Measurements from ENCODE around the gene EPRS1. TPM values are rescaled to one million over a fixed set of nuclear protein-coding genes. Genes with fewer than 3 reads are reported as not detected.

EPRS1 gene
- polyA plus RNA-seq, 3 donors = 9.3 to 27.6 (median 21.1) TPM

GRCh38 chr1:220013497-220013896, 32.8 kb downstream of the EPRS1 start:
- no peaks in the 10 kb centered on the region for H3K9me3 Mint-ChIP-seq
- H3K36me3 Mint-ChIP-seq = peaks cover 74 to 84% of the 10 kb centered on the region in 2 donors
- Histone ChIP-seq H4K20me1 (ENCODE audit: insufficient read depth, low read length) (no peaks in the 10 kb centered on the region), H2AFZ (ENCODE audit: insufficient read depth, low read depth, low read length, poor library complexity, severe bottlenecking) (no peak overlapping the region), H3K79me2 (ENCODE audit: insufficient read depth, low read length) (no peaks in the 10 kb centered on the region), H3K27ac (ENCODE audit: low read depth in 1 of 2, low read length in 2 of 2) (no peak overlapping the region), H3K4me1 (ENCODE audit: control insufficient read depth in 1 of 2, insufficient read depth in 2 of 2, low read length in 2 of 2) (no peaks in the 10 kb centered on the region), H3K4me2 (replicated peaks; ENCODE audit: extremely low read depth, low read length, poor library complexity, severe bottlenecking) (no peak overlapping the region), H3K27me3 (ENCODE audit: control insufficient read depth in 2 of 2, insufficient read depth in 2 of 2, low read length in 2 of 2) (no peaks in the 10 kb centered on the region), H3K36me3 (replicated peaks in 1 of 2; ENCODE audit: control insufficient read depth in 1 of 2, insufficient read depth in 2 of 2, low read length in 2 of 2) (peaks cover 87 to 99% of the 10 kb centered on the region in 2 donors), H3K9ac (ENCODE audit: insufficient read depth, low read length, poor library complexity, severe bottlenecking) (no peak overlapping the region), H3K9me3 (replicated peaks in 1 of 2; ENCODE audit: control insufficient read depth in 1 of 2, insufficient read depth in 1 of 2, low read length in 2 of 2) (no peaks in the 10 kb centered on the region), H3K4me3 (replicated peaks in 1 of 3; ENCODE audit: low read depth in 2 of 3, low read length in 3 of 3) (no peak overlapping the region)
- H3K27me3 Mint-ChIP-seq (ENCODE audit: low read depth in 3 of 3) = no peaks in the 10 kb centered on the region
- intact Hi-C loops (cut with micrococcal nuclease) = no loop called here
- H3K4me1 Mint-ChIP-seq = no peaks in the 10 kb centered on the region
- no peak for DNase-seq
- H3K27ac Mint-ChIP-seq = peak overlapping the region in 1 of 7 donors; percentile 13
- no peak overlapping the region for H3K4me3 Mint-ChIP-seq
- TF ChIP-seq CTCF (IDR thresholded peaks at IDR 0.05) = no peak
- no CpG with 5 or more reads among the region's 3 CpGs for WGBS (ENCODE audit: insufficient coverage)

GRCh38 chr1:220012259-220012658, 34.0 kb downstream of the EPRS1 start:
- Mint-ChIP-seq H3K4me3 (no peak overlapping the region), H3K27me3 (ENCODE audit: low read depth in 3 of 3) (no peaks in the 10 kb centered on the region), H3K27ac (no peak overlapping the region), H3K36me3 (peaks cover 73 to 85% of the 10 kb centered on the region in 2 donors), H3K9me3 (no peaks in the 10 kb centered on the region), H3K4me1 (no peaks in the 10 kb centered on the region)
- Histone ChIP-seq H2AFZ (ENCODE audit: insufficient read depth, low read depth, low read length, poor library complexity, severe bottlenecking) (no peak overlapping the region), H3K9me3 (replicated peaks in 1 of 2; ENCODE audit: control insufficient read depth in 1 of 2, insufficient read depth in 1 of 2, low read length in 2 of 2) (no peaks in the 10 kb centered on the region), H3K4me1 (ENCODE audit: control insufficient read depth in 1 of 2, insufficient read depth in 2 of 2, low read length in 2 of 2) (no peaks in the 10 kb centered on the region), H3K79me2 (ENCODE audit: insufficient read depth, low read length) (no peaks in the 10 kb centered on the region), H4K20me1 (ENCODE audit: insufficient read depth, low read length) (no peaks in the 10 kb centered on the region), H3K9ac (ENCODE audit: insufficient read depth, low read length, poor library complexity, severe bottlenecking) (no peak overlapping the region), H3K4me3 (replicated peaks in 1 of 3; ENCODE audit: low read depth in 2 of 3, low read length in 3 of 3) (no peak overlapping the region), H3K36me3 (replicated peaks in 1 of 2; ENCODE audit: control insufficient read depth in 1 of 2, insufficient read depth in 2 of 2, low read length in 2 of 2) (peaks cover 82 to 98% of the 10 kb centered on the region in 2 donors), H3K27ac (ENCODE audit: low read depth in 1 of 2, low read length in 2 of 2) (no peak overlapping the region), H3K4me2 (replicated peaks; ENCODE audit: extremely low read depth, low read length, poor library complexity, severe bottlenecking) (no peak overlapping the region), H3K27me3 (ENCODE audit: control insufficient read depth in 2 of 2, insufficient read depth in 2 of 2, low read length in 2 of 2) (no peaks in the 10 kb centered on the region)
- WGBS (ENCODE audit: insufficient coverage) = no CpG with 5 or more reads among the region's 3 CpGs
- DNase-seq = no peak
- intact Hi-C loops (cut with micrococcal nuclease) = no loop called here
- no peak for TF ChIP-seq CTCF (IDR thresholded peaks at IDR 0.05)

Data from CD14-positive monocyte (primary cell).